Endothelial cell of umbilical vein (primary cell): Measurements from ENCODE around the gene PKNOX2. TPM values are rescaled to one million over a fixed set of nuclear protein-coding genes. Genes with fewer than 3 reads are reported as not detected.

Source experiments
- BruUV-seq: library from RNA; stranded (reverse); fragments of 400-500 nt; replicated peaks from 2 replicates; lab custom pipeline; 2021; lab: Mats Ljungman, UMichigan
- CTCF ChIA-PET: fragments of 300-600, 350-600 bp; sonication (Branson Sonifier 250); formaldehyde crosslinking; loops from one replicate; lab custom pipeline; 2021; ENCODE audit warnings: antibody characterized with exemption, inconsistent platforms; lab: Charles Lee
- POLR2A ChIA-PET: fragments of 300-600, 350-600 bp; sonication (Branson Sonifier 250); formaldehyde crosslinking; loops from one replicate; lab custom pipeline; 2021; ENCODE audit warnings: antibody characterized with exemption, inconsistent platforms; lab: Charles Lee
- DNase-seq: peaks from one replicate; pipeline ENCODE4 v3.0.0-alpha.2; 2011; ENCODE audit warnings: low read depth, low spot score
- FAIRE-seq: peaks from 2 replicates; lab custom pipeline; 2011; peaks lifted over from hg19 to GRCh38; lab: Jason Lieb, UNC
- H2AFZ ChIP-seq: 2 replicates; pipeline ENCODE4 v1.6.0; 2012; ENCODE audit warnings: low read depth, low read length, control low read depth, inconsistent platforms
- H3K27ac ChIP-seq: 2 replicates; pipeline ENCODE4 v1.5.1; 2011; ENCODE audit warnings: low read depth, mild to moderate bottlenecking, control low read depth, low read length, moderate library complexity; ENCODE audit not compliant: insufficient read depth
- H3K27me3 ChIP-seq, 2 experiments: 2 replicates each; pipeline versions ENCODE4 v1.6.0 to v1.6.1; 2011; ENCODE audit warnings: low read length in 2 of 2, mixed read lengths in 1 of 2; ENCODE audit not compliant: control insufficient read depth in 2 of 2, insufficient read depth in 2 of 2
- H3K36me3 ChIP-seq, 2 experiments: 2 replicates in 1 of 2; 3 replicates in 1 of 2; pipeline ENCODE4 v1.5.1; 2011; ENCODE audit warnings: low read length in 2 of 2, mild to moderate bottlenecking in 1 of 2, moderate library complexity in 1 of 2; ENCODE audit not compliant: control insufficient read depth in 2 of 2, insufficient read depth in 2 of 2; ENCODE audit errors: extremely low read depth in 1 of 2
- H3K4me1 ChIP-seq: 3 replicates; pipeline ENCODE4 v1.5.1; 2011; ENCODE audit warnings: mild to moderate bottlenecking, low read length; ENCODE audit not compliant: control insufficient read depth, insufficient read depth; ENCODE audit errors: extremely low read depth
- H3K4me2 ChIP-seq: 2 replicates; pipeline ENCODE4 v1.6.1; 2011; ENCODE audit warnings: low read length, control low read depth, mixed read lengths; ENCODE audit not compliant: insufficient read depth
- H3K4me3 ChIP-seq, 3 experiments: fragments of 200-600 bp in 1 of 3; sonication (generic), shearing (Covaris generic) in 1 of 3; replicated peaks in 1 of 3; 2 replicates each; pipeline ENCODE4 v1.5.1; 2011 to 2016; ENCODE audit warnings: control low read depth in 3 of 3, low read length in 3 of 3, mild to moderate bottlenecking in 2 of 3, inconsistent platforms in 1 of 3, low read depth in 1 of 3, moderate library complexity in 1 of 3; ENCODE audit not compliant: insufficient read depth in 1 of 3
- H3K79me2 ChIP-seq: 2 replicates; pipeline ENCODE4 v1.6.0; 2012; ENCODE audit warnings: low read length, inconsistent platforms; ENCODE audit not compliant: control insufficient read depth, insufficient read depth
- H3K9ac ChIP-seq: replicated peaks from 2 replicates; pipeline ENCODE3; 2011; ENCODE audit warnings: low read length, control low read depth; ENCODE audit not compliant: insufficient read depth; ENCODE audit errors: extremely low read depth
- H3K9me1 ChIP-seq: replicated peaks from 3 replicates; pipeline ENCODE4 v1.6.0; 2011; ENCODE audit warnings: mild to moderate bottlenecking, low read length; ENCODE audit not compliant: control insufficient read depth, insufficient read depth; ENCODE audit errors: extremely low read depth
- H3K9me3 ChIP-seq: replicated peaks from 2 replicates; pipeline ENCODE4 v1.5.1; 2012; ENCODE audit warnings: low read length, inconsistent platforms; ENCODE audit not compliant: control insufficient read depth, insufficient read depth
- H4K20me1 ChIP-seq: replicated peaks from 2 replicates; pipeline ENCODE3; 2011; ENCODE audit warnings: mild to moderate bottlenecking, low read length; ENCODE audit not compliant: control insufficient read depth, insufficient read depth; ENCODE audit errors: extremely low read depth
- EZH2 ChIP-seq: IDR thresholded peaks from 2 replicates; pipeline ENCODE4 v1.6.1; 2012; ENCODE audit warnings: borderline replicate concordance, low read depth, mild to moderate bottlenecking, moderate library complexity, low read length, inconsistent platforms; ENCODE audit not compliant: severe bottlenecking
- FOS ChIP-seq: IDR thresholded peaks from 2 replicates; pipeline ENCODE4 v1.6.1; 2011; ENCODE audit warnings: mild to moderate bottlenecking, low read length, moderate library complexity, borderline replicate concordance; ENCODE audit not compliant: insufficient read depth
- GATA2 ChIP-seq: IDR thresholded peaks from 2 replicates; pipeline ENCODE4 v1.7.0; 2011; ENCODE audit warnings: low read depth, mild to moderate bottlenecking, moderate library complexity, mixed read lengths, low read length; ENCODE audit not compliant: insufficient read length, insufficient read depth
- JUN ChIP-seq: IDR thresholded peaks from 2 replicates; pipeline ENCODE4 v1.6.1; 2011; ENCODE audit warnings: borderline replicate concordance, low read depth; ENCODE audit not compliant: insufficient read length, insufficient read depth
- MYC ChIP-seq: IDR thresholded peaks from one replicate; pipeline ENCODE4 v1.6.1; 2011; ENCODE audit warnings: mild to moderate bottlenecking, low read depth, low read length
- POLR2A ChIP-seq: IDR thresholded peaks from 2 replicates; pipeline ENCODE4 v1.6.1; 2012; ENCODE audit warnings: low read depth, mild to moderate bottlenecking, control low read depth, low read length
- POLR2AphosphoS5 ChIP-seq: IDR thresholded peaks from 2 replicates; pipeline ENCODE4 v1.6.1; 2012; ENCODE audit warnings: low read depth, mild to moderate bottlenecking, control low read depth, low read length, moderate library complexity; ENCODE audit not compliant: insufficient read depth
- dilution Hi-C: fragments of 300-500 bp; cut with MboI; formaldehyde crosslinking; loops from one replicate; pipeline ENCODE4 v1.15.0; 2019; ENCODE audit warnings: low sequenced_read_pairs; ENCODE audit not compliant: extremely low pct_ligation_motif_present
- intact Hi-C: fragments of 100-400 bp; cut with micrococcal nuclease; formaldehyde crosslinking; loops from one replicate; pipeline ENCODE4 v1.10.0; 2022
- polyA plus RNA-seq, 4 experiments: library from polyadenylated mRNA; depleted of rRNA in 3 of 4; stranded (reverse) in 3 of 4; unstranded in 1 of 4; fragments of >200 nt; gene quantifications; 2 replicates each; pipeline versions ENCODE4 v1.2.1 to v1.2.3, GENCODE V29; 2011 to 2012; ENCODE audit warnings: missing spikeins in 1 of 4
- total RNA-seq: library from RNA; stranded (reverse); gene quantifications from 2 replicates; pipeline ENCODE4 v1.2.3, GENCODE V29; 2021
- TF ChIP-seq, protein P1 (sequence below), 2 donors: IDR thresholded peaks; 1 replicate in 1 of 2; 2 replicates in 1 of 2; pipeline ENCODE4 v1.5.1; 2011; ENCODE audit warnings: low read length in 2 of 2, mild to moderate bottlenecking in 2 of 2, moderate library complexity in 2 of 2, control low read depth in 1 of 2, inconsistent platforms in 1 of 2, low read depth in 1 of 2; ENCODE audit not compliant: insufficient read depth in 1 of 2; ENCODE audit errors: extremely low read depth in 1 of 2
- TF ChIP-seq, protein P2 (sequence below): IDR thresholded peaks from 2 replicates; pipeline ENCODE4 v1.6.1; 2011; ENCODE audit not compliant: insufficient read depth, insufficient read length

PKNOX2 gene
- total and polyA plus RNA-seq, 2 donors (not counting 3 experiments of a cell fraction or from before 2014, with no cell fraction given), result 0.11 to 0.91 TPM

DNA sequence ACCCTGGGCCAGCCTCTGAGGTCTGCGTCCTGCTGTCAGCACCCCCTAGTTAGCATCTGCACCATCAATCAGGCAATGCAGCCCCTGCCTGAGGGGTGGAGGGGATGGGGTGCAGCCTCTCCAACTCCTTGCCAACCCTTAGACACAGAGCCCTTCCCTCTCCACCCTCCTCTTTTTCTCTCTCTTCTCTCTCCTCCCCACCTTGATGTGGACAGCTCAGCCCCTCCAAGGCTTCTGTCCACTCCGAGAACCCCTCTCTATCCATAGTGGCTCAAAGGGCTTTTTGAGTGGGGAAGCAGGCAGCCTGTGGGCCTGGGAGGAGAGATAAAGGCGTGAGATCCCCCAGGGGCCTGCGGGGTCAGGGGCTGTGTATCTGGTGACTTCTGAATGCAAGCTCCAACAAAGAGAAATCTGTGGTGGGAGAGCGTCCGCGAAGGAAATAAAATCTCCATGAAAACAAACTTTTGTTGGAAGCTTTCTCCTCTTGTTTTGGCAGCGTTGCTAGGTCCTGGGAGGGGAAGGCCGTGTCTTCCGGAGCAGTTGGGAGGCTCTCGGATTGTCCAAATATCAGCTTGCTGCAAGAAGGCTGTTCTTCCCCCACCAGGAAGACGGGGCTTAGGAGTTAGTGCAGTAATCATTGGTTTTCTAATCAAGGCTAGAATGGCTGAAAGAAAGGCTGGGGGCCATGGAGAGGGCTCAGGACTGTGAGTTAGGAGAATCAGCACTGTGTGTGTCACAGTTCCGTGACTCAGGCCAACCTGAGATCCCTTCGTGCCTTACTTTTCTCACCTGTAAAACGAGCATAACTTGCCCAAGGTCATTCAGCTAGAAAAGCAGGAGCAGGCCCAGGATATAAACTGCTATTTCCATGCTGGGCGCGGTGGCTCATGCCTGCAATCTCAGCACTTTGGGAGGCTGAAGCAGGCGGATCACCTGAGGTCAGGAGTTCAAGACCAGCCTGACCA is 50.3 kb downstream of the PKNOX2 start:
- intact Hi-C loops (no loop called here), dilution Hi-C loops (no loop called here)
- TF ChIP-seq, protein P1, sequence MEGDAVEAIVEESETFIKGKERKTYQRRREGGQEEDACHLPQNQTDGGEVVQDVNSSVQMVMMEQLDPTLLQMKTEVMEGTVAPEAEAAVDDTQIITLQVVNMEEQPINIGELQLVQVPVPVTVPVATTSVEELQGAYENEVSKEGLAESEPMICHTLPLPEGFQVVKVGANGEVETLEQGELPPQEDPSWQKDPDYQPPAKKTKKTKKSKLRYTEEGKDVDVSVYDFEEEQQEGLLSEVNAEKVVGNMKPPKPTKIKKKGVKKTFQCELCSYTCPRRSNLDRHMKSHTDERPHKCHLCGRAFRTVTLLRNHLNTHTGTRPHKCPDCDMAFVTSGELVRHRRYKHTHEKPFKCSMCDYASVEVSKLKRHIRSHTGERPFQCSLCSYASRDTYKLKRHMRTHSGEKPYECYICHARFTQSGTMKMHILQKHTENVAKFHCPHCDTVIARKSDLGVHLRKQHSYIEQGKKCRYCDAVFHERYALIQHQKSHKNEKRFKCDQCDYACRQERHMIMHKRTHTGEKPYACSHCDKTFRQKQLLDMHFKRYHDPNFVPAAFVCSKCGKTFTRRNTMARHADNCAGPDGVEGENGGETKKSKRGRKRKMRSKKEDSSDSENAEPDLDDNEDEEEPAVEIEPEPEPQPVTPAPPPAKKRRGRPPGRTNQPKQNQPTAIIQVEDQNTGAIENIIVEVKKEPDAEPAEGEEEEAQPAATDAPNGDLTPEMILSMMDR (IDR thresholded peaks at IDR 0.05; ENCODE audit: extremely low read depth in 1 of 2, insufficient read depth in 1 of 2, low read depth in 1 of 2, low read length in 2 of 2), result no peak
- TF ChIP-seq FOS (no peak), GATA2 (no peak), MYC (no peak), JUN (no peak), EZH2 (no peak), POLR2AphosphoS5 (no peak), POLR2A (no peak)
- TF ChIP-seq, protein P2, sequence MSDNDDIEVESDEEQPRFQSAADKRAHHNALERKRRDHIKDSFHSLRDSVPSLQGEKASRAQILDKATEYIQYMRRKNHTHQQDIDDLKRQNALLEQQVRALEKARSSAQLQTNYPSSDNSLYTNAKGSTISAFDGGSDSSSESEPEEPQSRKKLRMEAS, result no peak
- Histone ChIP-seq H3K9me3 (no peaks in the 10 kb centered on the region), H3K9ac (no peak overlapping the region), H2AFZ (no peak overlapping the region), H3K36me3 (no peaks in the 10 kb centered on the region), H3K4me3 (no peak overlapping the region), H3K9me1 (no peaks in the 10 kb centered on the region), H4K20me1 (no peaks in the 10 kb centered on the region), H3K27me3 (peaks cover 4 to 28% of the 10 kb centered on the region in 2 experiments), H3K4me2 (no peak overlapping the region), H3K79me2 (no peaks in the 10 kb centered on the region), H3K4me1 (no peaks in the 10 kb centered on the region), H3K27ac (no peak overlapping the region)
- FAIRE-seq, result no peak
- DNase-seq, result peak; percentile 87
- ChIA-PET POLR2A (interaction anchor here (0.6 kb wide), 1 partner anchor 132 kb away, joined by 8 read pairs; no protein-coding TSS in a partner anchor), CTCF (interaction anchor here (0.9 to 1.5 kb wide), 4 partner anchors 9 to 131 kb away, joined by 3 to 7 read pairs (median 4); no protein-coding TSS in a partner anchor)
- no TSS peak for BruUV-seq
